Measurements from ENCODE around the gene BRSK2. TPM values are rescaled to one million over a fixed set of nuclear protein-coding genes. Genes with fewer than 3 reads are reported as not detected.

Gene BRSK2
- total RNA-seq, 1 donor from 2014 or later, result 1.5 TPM

DNA sequence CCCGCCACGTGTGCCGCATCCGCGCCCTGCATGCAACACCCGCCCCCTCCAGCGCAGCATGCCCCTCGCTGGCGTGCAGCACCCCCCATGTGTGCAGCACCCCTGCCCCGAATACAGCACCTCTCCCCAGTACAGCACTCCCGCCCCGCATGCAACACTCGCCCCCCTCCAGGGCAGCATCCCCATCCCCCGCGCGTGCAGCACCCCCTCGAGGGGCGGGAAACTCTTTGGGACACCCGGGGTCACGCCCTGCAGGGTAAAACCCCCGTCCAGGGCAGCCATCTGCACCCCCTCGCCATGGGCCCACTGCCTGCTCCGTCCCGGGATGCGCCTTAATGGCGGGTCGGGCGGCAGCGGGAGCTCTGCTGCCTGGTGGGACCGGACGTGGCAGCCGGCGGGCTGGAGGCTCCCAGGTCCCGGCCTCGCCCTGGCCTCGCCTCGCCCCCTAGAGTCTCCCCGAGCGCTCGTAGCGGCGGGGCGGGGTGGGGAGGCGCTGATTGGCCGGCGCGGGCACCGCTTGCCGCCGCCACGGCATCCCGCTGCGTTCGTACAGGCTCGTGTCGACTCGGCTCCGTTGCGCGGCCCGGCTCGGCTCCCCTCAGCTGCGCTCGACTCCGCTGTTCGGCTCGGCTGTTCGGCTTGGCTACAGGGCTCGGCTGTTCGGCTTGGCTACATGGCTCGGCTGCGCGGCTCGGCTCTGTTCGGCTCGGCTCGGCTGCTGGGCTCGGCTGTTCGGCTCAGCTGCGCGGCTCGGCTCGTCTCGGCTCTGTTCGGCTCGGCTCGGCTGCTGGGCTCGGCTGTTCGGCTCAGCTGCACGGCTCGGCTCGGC is 417 bp upstream of the BRSK2 start:
- DNase-seq (ENCODE audit: low spot score), result peak; percentile 92
- Mint-ChIP-seq H3K27me3 (ENCODE audit: low read depth) (peaks cover 33% of the 10 kb centered on the region), H3K36me3 (ENCODE audit: low read depth) (no peaks in the 10 kb centered on the region), H3K4me1 (ENCODE audit: low read depth) (peaks cover 8% of the 10 kb centered on the region), H3K9me3 (no peaks in the 10 kb centered on the region), H3K4me3 (ENCODE audit: low read depth) (peak overlapping the region; percentile 51), H3K27ac (peak overlapping the region; percentile 33)
- intact Hi-C loops (cut with micrococcal nuclease), result loop anchor here (5.0 to 10.0 kb wide), 3 partner anchors 55 to 1015 kb away; partner anchors contain the start of genes TOLLIP and TSSC4

DNA sequence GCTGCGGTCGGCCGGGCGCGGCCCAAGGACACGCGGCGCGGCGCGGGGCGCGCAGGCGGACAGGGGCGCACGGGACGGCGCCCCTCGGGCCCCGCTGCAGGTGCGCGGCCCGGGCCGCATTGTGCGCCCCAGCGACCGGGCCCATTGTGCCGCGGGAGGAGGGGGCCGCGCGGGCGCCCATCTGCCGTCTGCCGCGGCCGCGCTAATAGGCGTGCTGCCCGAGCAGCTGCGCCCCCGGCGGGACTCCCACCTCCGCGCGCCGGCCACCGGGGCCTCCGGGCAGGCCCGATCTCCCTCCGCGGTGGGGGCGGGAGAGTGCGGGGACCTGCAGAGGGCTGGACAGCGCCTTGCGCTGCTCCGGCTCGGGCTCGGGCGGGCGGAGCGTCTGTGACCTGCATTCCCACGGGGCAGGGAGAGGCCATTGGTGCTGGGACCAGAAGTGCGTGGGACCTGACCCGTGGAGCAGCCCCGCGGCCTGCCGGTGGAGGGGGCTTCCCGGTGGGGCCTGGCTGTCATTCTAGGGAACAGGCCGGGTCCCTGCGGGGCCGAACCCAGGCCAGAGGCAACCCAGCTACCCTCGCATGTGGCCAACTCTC is 933 bp downstream of the BRSK2 start:
- peaks cover 33% of the 10 kb centered on the region for H3K27me3 Mint-ChIP-seq (ENCODE audit: low read depth)
- H3K27ac Mint-ChIP-seq, result no peak overlapping the region
- no peak overlapping the region for H3K4me3 Mint-ChIP-seq (ENCODE audit: low read depth)
- intact Hi-C loops (cut with micrococcal nuclease), result no loop called here
- H3K36me3 Mint-ChIP-seq (ENCODE audit: low read depth), result no peaks in the 10 kb centered on the region
- no peaks in the 10 kb centered on the region for H3K9me3 Mint-ChIP-seq
- no peak for DNase-seq (ENCODE audit: low spot score)
- no peaks in the 10 kb centered on the region for H3K4me1 Mint-ChIP-seq (ENCODE audit: low read depth)

DNA sequence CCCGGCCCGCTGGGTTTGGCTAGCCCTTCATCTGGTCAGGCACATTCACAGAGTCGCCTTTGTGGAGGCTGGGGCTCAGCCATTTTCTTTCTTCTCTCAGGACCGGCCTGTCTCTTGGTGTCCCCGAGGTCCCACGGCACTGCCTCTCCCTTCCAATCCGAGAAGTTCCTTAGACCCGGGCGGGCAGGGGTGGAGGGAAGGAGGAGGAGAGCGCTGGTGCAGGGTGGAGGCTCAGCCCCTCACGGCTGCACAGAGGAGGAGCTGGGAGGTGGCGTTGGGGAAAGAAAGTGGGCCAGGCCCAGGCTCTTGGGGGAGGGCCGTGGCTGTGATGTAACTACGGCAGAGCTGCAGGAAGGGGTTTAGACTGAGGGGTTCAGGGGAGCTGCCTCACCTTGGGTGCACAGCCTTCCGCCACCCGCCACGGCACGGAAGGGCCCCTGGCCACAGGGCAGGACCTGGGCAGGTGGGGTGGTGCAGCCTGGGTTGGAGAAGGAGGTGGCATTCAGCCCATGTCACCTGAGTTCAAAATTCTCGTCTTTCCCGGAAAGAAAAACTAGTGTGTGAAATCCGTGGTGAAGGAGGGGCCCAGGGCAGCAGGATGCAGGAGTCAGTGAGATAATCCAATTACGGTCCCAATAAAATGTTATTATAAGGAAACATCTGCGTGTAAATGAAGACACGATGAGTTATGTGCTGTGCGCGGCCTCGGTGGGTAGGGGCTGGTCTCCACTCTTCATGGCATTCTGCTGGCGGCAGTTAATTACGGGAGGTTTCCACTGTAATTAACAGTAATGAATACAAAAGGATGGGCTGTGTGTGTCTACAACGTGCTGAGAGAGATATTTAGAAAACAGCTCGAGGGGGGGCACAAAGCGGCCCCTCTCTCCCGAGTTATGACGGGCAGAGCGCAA is 1.7 kb downstream of the BRSK2 start:
- DNase-seq (ENCODE audit: low spot score), result no peak
- H3K27me3 Mint-ChIP-seq (ENCODE audit: low read depth), result peaks cover 33% of the 10 kb centered on the region
- H3K36me3 Mint-ChIP-seq (ENCODE audit: low read depth), result no peaks in the 10 kb centered on the region
- no peak overlapping the region for H3K27ac Mint-ChIP-seq
- H3K4me1 Mint-ChIP-seq (ENCODE audit: low read depth), result no peaks in the 10 kb centered on the region
- no peak overlapping the region for H3K4me3 Mint-ChIP-seq (ENCODE audit: low read depth)
- H3K9me3 Mint-ChIP-seq, result no peaks in the 10 kb centered on the region
- intact Hi-C loops (cut with micrococcal nuclease), result no loop called here

DNA sequence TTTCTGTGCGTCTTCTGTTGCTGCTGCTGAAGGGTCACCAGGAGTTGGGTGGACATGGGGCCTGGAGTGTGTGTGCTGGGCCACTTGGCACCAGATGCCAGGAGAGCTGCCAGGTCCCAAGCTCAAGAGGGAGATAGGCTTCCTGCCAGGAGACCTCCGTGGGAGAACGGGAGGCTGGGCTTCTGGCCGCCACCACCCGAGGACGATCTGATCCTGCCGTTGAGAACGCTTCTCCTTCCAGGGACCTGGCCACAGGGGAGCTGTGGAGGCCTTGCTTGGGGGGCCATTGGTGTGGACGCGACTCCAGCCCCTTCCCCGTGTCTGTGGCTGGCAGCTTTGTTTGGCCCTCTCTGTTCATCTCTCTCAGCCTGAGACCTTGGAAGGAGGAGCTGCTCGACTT is 2.4 kb downstream of the BRSK2 start:
- no peak for DNase-seq (ENCODE audit: low spot score)
- Mint-ChIP-seq H3K36me3 (ENCODE audit: low read depth) (no peaks in the 10 kb centered on the region), H3K27me3 (ENCODE audit: low read depth) (peaks cover 29% of the 10 kb centered on the region), H3K9me3 (no peaks in the 10 kb centered on the region), H3K27ac (no peak overlapping the region), H3K4me1 (ENCODE audit: low read depth) (no peaks in the 10 kb centered on the region), H3K4me3 (ENCODE audit: low read depth) (no peak overlapping the region)
- intact Hi-C loops (cut with micrococcal nuclease), result no loop called here

DNA sequence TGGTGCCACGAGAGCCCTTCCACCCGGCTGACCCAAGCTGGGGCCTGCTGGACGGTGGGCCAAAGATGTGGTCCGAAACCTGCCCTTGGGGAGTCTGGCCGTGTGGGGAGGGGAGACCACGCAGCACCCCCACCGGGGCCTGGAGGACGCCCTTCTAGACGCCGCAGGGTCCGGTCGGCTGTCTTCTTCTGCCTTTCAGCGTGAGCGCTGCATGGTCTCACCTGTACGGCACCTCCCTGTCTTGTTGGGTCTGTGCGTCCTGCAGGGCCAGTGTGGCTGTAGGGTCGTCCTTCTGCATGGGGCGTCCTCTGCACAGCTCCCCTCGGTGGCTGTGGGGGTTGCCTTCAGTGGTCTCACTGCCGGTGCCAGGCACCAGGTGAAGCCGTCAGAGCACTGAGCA is 2.8 kb downstream of the BRSK2 start:
- DNase-seq (ENCODE audit: low spot score), result no peak
- intact Hi-C loops (cut with micrococcal nuclease), result no loop called here
- Mint-ChIP-seq H3K27me3 (ENCODE audit: low read depth) (peaks cover 24% of the 10 kb centered on the region), H3K4me3 (ENCODE audit: low read depth) (no peak overlapping the region), H3K27ac (no peak overlapping the region), H3K36me3 (ENCODE audit: low read depth) (no peaks in the 10 kb centered on the region), H3K4me1 (ENCODE audit: low read depth) (no peaks in the 10 kb centered on the region), H3K9me3 (no peaks in the 10 kb centered on the region)

DNA sequence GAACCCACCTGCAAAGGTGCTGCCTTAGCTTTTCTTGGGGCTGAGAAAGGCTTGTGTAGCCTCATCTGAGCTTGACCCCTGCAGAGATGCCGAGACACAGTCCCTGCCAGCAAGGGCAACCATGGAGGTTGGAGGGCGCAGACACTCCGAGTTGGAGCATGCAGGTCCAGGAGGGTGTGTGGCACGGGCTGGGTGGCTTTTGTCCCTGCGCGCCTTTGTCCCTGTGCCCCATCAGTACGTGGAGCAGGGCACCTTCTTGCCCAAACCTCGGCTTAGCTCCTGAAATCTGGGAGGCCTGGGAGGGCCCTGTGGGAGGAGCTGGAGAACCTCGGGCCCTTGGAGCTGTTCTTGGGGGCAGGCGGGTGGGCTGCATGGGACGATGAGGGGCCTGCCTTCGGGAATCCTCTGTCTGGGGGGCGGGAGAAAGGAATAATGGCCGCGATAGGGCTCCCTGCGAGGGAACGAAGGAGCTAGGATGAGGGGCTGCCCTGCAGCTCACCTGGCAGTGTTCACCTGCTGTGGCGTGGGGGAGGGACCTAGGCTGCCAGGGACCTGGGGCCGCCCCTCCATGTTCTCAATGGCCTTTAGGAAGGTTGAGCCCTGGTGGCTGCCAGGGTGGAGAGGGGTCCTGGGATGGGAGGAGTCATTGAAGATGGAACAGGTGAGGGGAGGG is 3.4 kb downstream of the BRSK2 start:
- H3K4me1 Mint-ChIP-seq (ENCODE audit: low read depth), result no peaks in the 10 kb centered on the region
- H3K4me3 Mint-ChIP-seq (ENCODE audit: low read depth), result no peak overlapping the region
- intact Hi-C loops (cut with micrococcal nuclease), result no loop called here
- H3K27me3 Mint-ChIP-seq (ENCODE audit: low read depth), result peaks cover 18% of the 10 kb centered on the region
- H3K27ac Mint-ChIP-seq, result no peak overlapping the region
- H3K9me3 Mint-ChIP-seq, result no peaks in the 10 kb centered on the region
- H3K36me3 Mint-ChIP-seq (ENCODE audit: low read depth), result no peaks in the 10 kb centered on the region
- no peak for DNase-seq (ENCODE audit: low spot score)

DNA sequence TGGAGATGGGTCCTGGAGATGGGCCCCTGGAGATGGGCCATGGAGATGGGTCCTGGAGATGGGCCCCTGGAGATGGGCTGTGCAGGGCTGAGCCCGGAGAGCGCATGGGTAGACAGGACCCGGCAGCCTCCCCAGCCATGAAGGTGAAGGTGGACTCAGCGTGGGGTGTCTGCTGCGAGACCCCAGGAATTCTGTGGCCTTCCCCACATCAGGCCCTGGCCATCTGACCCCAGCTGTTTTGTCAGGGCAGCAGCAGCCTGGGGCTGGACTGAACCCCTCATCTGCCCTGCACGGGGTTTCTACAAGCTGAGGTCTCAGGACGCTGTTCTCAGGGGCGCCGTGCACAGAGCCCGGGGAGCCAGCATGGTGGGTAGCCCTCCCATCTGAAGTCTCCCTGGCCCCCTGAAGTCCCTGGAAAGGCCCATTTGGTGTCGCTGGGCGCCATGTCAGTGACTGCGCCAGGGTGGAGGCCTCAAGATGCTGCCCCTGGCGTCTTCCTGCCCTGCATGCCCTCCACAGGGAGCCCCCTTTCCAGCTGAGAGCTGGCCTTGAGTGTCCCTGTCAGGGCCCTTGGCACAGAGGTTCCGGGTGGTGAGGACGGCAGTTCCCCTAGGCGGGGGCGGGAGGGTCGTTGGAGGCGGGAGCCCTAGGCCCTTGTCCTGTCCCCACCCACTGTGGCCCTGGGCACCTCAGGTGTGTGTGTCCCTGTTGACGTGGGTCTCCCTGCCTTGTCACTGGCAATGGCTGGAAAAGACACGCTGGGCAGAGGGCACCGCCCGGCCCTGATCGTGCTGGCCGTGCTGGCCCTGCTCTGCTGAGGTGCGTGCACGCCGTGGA is 5.4 kb downstream of the BRSK2 start:
- Mint-ChIP-seq H3K4me3 (ENCODE audit: low read depth) (no peak overlapping the region), H3K36me3 (ENCODE audit: low read depth) (no peaks in the 10 kb centered on the region), H3K27me3 (ENCODE audit: low read depth) (peaks cover 16% of the 10 kb centered on the region), H3K27ac (no peak overlapping the region), H3K4me1 (ENCODE audit: low read depth) (no peaks in the 10 kb centered on the region), H3K9me3 (no peaks in the 10 kb centered on the region)
- DNase-seq (ENCODE audit: low spot score), result no peak
- intact Hi-C loops (cut with micrococcal nuclease), result no loop called here

DNA sequence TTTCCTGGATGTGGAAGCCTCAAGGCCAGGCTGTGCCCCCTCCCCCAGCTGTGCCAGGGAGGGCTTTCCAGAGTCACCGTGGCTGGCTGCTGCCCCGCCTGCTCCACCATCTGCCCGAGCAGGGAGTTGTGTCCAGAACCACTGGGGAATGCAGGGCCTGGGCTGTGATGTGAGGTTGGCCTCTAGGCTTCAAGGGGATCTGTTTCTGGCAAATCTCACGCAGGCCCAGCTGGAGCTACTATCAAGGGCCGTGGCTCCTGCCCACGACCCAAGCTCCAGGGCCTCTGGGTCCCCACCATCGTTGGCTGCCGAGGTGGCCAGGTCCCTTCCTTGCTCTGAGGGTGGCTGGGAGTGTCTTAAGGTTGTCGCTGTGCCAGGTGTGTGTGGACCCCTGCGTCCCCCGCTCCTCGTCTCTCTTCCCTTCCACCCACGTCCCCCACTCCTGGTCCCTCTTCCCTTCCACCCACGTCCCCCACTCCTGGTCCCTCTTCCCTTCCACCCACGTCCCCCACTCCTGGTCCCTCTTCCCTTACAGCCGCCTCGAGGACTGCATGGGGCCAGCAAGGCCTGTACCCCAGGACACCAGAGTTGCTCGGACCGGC is 6.1 kb downstream of the BRSK2 start:
- Mint-ChIP-seq H3K9me3 (no peaks in the 10 kb centered on the region), H3K27ac (no peak overlapping the region), H3K4me3 (ENCODE audit: low read depth) (no peak overlapping the region), H3K4me1 (ENCODE audit: low read depth) (no peaks in the 10 kb centered on the region), H3K27me3 (ENCODE audit: low read depth) (peaks cover 16% of the 10 kb centered on the region), H3K36me3 (ENCODE audit: low read depth) (no peaks in the 10 kb centered on the region)
- intact Hi-C loops (cut with micrococcal nuclease), result no loop called here
- no peak for DNase-seq (ENCODE audit: low spot score)

DNA sequence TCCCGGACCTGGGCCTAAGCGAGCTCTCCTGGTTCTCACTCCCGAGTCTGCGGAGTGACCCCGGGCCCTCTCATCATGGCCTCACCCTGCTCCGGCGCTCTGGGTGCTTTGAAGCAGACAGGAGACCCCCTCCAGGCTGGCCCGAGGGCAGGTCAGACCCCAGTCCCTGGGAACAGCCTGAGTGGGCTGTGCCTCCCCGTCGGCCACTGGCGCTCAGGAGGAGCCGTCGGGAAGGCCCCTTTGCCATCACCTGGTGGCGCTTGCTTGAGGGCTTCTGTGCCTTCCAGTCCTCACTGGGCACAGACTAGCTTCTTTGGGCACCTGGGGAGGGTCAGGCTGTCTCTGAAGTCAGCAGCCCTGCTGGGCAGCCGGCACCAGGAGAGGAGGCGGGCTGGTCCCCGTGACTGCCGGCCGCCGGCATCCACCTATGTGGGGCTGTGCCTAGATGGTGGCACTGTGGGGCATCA is 6.7 kb downstream of the BRSK2 start:
- Mint-ChIP-seq H3K27me3 (ENCODE audit: low read depth) (peaks cover 11% of the 10 kb centered on the region), H3K27ac (no peak overlapping the region), H3K4me3 (ENCODE audit: low read depth) (no peak overlapping the region), H3K36me3 (ENCODE audit: low read depth) (no peaks in the 10 kb centered on the region), H3K9me3 (no peaks in the 10 kb centered on the region), H3K4me1 (ENCODE audit: low read depth) (no peaks in the 10 kb centered on the region)
- no peak for DNase-seq (ENCODE audit: low spot score)
- intact Hi-C loops (cut with micrococcal nuclease), result no loop called here

DNA sequence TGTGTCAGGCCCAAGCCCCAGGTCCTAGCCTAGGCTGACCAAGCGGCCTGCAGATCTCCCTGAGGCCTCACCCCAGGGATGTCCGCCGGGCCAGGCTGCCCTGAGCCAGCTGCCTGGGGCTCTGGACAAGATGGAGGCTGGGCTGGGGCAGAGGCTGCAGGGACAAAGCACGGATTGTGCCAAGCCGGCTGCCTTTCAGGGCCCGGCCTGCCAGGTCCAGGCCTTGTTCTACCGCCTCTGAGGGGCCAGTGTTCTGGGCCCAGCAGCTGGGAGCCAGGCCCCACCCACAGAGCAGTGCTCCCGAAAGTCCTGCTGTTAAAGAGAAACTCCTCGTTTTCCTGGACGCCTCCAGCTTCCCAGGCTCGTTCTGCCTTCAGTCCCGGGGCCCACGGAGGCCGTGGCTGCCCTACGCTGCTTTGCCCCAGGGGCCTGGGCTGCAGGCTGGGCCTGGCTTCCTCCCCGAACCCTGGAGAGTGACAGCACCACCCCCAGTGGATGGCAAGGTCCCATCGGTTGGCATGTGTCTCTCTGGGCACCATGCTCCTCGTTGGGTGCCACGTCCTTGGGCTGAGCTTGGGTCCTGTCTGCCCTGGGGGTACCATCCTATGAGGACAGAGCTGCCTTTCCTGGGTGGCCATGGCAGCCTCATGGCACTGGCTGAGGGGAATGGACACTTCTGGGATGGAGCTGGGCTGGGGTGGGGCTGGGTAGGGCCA is 7.6 kb downstream of the BRSK2 start:
- no peaks in the 10 kb centered on the region for H3K36me3 Mint-ChIP-seq (ENCODE audit: low read depth)
- no peak for DNase-seq (ENCODE audit: low spot score)
- no peak overlapping the region for H3K4me3 Mint-ChIP-seq (ENCODE audit: low read depth)
- intact Hi-C loops (cut with micrococcal nuclease), result no loop called here
- H3K9me3 Mint-ChIP-seq, result no peaks in the 10 kb centered on the region
- H3K27me3 Mint-ChIP-seq (ENCODE audit: low read depth), result peaks cover 3% of the 10 kb centered on the region
- no peak overlapping the region for H3K27ac Mint-ChIP-seq
- H3K4me1 Mint-ChIP-seq (ENCODE audit: low read depth), result no peaks in the 10 kb centered on the region

DNA sequence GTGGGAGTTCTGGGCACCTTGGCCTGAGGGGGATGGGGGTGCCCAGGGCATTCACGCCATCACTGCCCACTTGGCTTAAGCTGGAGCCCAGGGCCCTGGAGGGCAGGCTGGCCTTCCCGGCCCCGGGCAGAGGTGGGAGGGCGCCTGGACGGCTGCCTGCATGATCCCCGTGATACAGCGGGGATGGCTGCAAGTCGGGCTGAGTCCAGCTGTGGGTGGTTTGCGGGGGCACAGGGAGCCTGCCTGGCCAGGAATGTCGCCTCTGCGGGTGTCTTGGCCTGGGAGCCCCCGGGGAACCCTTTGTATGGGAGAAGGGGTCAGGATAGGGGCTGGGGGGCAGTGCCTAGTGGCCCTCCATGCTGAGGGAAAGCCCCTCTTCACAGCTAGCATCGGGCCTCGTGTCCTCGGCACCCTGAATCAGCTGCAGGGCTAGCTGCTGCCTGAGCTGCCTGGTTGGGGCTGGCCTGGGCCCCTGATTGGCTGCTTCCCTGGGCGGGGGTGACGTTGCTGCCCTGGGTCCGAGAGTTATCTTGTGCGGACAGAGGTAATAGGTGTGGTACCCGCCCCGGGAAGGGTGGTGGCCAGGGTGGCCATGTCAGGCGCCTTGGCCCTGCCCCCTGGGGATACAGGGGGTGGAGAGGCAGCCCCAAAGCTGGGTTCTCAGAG is 8.3 kb downstream of the BRSK2 start:
- Mint-ChIP-seq H3K4me1 (ENCODE audit: low read depth) (no peaks in the 10 kb centered on the region), H3K27me3 (ENCODE audit: low read depth) (no peaks in the 10 kb centered on the region), H3K4me3 (ENCODE audit: low read depth) (no peak overlapping the region), H3K36me3 (ENCODE audit: low read depth) (no peaks in the 10 kb centered on the region), H3K9me3 (no peaks in the 10 kb centered on the region), H3K27ac (no peak overlapping the region)
- no peak for DNase-seq (ENCODE audit: low spot score)
- intact Hi-C loops (cut with micrococcal nuclease), result no loop called here
